ENCODE results near the gene IGFBP4. TPM values are rescaled to one million over a fixed set of nuclear protein-coding genes. Genes with fewer than 3 reads are reported as not detected.

IGFBP4 gene
- 10 to 100 TPM; 10.7 to 11.6 TPM for total RNA-seq

GRCh38 chr17:40443196-40443987 lies at the start of gene IGFBP4:
Gene IGFBP4, plus strand, starts transcription at chr17:40443450. Its CDS starts 286 bp downstream, at chr17:40443736.
- peaks cover 5% of the 10 kb centered on the region for H3K27me3 Mint-ChIP-seq
- no peaks in the 10 kb centered on the region for H3K36me3 Mint-ChIP-seq (ENCODE audit: low read depth)
- ChIA-PET POLR2A (interaction anchor here (0.7 to 1.9 kb wide), 13 partner anchors 12 to 127 kb away, joined by 3 to 9 read pairs (median 3); partner anchors contain the start of gene TOP2A), CTCF (interaction anchor here (0.8 to 8.6 kb wide), 14 partner anchors 9 to 119 kb away, joined by 3 to 97 read pairs (median 6); partner anchors contain the start of gene TOP2A)
- peak within 1 kb of the TSS; percentile 83 for H3K27ac Mint-ChIP-seq
- peaks cover 27% of the 10 kb centered on the region for H3K4me1 Mint-ChIP-seq (ENCODE audit: low read depth)
- DNase-seq (peak; percentile 76), ATAC-seq (peak; percentile 77)
- H3K4me3 Mint-ChIP-seq = peak within 1 kb of the TSS; percentile 62
- H3K9me3 Mint-ChIP-seq = no peaks in the 10 kb centered on the region
- intact Hi-C loops (cut with micrococcal nuclease) = loop anchor here (5.0 kb wide), 1 partner anchor 89 kb away; no protein-coding TSS in a partner anchor
- TF ChIP-seq, protein P1, sequence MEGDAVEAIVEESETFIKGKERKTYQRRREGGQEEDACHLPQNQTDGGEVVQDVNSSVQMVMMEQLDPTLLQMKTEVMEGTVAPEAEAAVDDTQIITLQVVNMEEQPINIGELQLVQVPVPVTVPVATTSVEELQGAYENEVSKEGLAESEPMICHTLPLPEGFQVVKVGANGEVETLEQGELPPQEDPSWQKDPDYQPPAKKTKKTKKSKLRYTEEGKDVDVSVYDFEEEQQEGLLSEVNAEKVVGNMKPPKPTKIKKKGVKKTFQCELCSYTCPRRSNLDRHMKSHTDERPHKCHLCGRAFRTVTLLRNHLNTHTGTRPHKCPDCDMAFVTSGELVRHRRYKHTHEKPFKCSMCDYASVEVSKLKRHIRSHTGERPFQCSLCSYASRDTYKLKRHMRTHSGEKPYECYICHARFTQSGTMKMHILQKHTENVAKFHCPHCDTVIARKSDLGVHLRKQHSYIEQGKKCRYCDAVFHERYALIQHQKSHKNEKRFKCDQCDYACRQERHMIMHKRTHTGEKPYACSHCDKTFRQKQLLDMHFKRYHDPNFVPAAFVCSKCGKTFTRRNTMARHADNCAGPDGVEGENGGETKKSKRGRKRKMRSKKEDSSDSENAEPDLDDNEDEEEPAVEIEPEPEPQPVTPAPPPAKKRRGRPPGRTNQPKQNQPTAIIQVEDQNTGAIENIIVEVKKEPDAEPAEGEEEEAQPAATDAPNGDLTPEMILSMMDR (IDR thresholded peaks at IDR 0.05) = peak; percentile 70

DNA sequence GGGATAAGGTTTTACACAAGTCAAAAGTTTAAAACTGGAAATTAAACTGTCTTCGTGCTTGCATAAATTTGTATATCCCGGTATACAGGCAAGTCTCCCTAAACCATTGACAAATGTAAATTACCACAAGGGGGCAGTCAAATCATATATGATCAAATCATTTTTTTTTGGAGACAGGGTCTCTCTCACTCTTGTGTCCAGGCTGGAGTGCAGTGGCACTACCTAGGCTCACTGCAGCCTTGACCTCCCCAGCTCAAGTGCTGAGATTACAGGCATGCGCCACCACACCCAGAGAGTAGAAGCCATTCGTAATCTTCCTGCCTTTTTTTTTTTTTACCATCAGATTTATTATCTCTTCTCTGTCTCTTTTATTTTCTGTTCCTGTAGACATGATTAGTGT lies 44.1 kb upstream of the IGFBP4 start:
- peaks cover 72% of the 10 kb centered on the region for H3K36me3 Mint-ChIP-seq (ENCODE audit: low read depth)
- DNase-seq (no peak), ATAC-seq (peak; percentile 49)
- no peak overlapping the region for H3K27ac Mint-ChIP-seq
- TF ChIP-seq, protein P1 (IDR thresholded peaks at IDR 0.05) = peak; percentile 67
- no peaks in the 10 kb centered on the region for H3K9me3 Mint-ChIP-seq
- ChIA-PET CTCF (interaction anchor here (0.6 to 7.2 kb wide), 13 partner anchors 10 to 417 kb away, joined by 3 to 72 read pairs (median 4); partner anchors contain the start of gene TOP2A), POLR2A (interaction anchor here (0.6 to 0.9 kb wide), 5 partner anchors 20 to 133 kb away, joined by 3 read pairs; no protein-coding TSS in a partner anchor)
- intact Hi-C loops (cut with micrococcal nuclease) = no loop called here
- no peak overlapping the region for H3K4me3 Mint-ChIP-seq
- H3K4me1 Mint-ChIP-seq (ENCODE audit: low read depth) = peaks cover 6% of the 10 kb centered on the region
- H3K27me3 Mint-ChIP-seq = no peaks in the 10 kb centered on the region

DNA sequence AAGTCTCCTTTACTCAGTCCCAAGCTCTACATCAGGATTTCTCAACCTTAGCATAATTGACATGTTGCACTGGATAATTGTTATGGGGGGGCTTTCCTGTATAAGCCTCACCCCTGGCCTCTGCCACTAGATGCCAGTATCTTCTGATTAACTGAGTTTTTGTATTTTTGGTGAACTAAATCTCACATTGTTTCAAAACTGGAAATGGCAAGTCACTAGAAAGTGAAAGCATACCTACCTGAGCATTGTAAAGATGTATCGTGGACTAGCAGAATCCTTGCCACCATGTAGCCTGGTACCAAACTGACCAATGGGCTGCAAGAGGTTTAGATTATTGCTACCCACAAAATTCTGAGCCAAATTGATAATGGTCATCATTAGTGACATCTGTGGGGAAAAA lies 40.6 kb upstream of the IGFBP4 start:
- intact Hi-C loops (cut with micrococcal nuclease) = no loop called here
- ChIA-PET CTCF (interaction anchor here (0.9 to 7.2 kb wide), 5 partner anchors 10 to 131 kb away, joined by 3 to 72 read pairs (median 6); partner anchors contain the start of gene TOP2A), POLR2A (interaction anchor here (0.9 to 1.7 kb wide), 3 partner anchors 12 to 43 kb away, joined by 3 to 6 read pairs (median 3); partner anchors contain the start of gene TOP2A)
- ATAC-seq (peak; percentile 27), DNase-seq (no peak)
- no peaks in the 10 kb centered on the region for H3K27me3 Mint-ChIP-seq
- H3K4me1 Mint-ChIP-seq (ENCODE audit: low read depth) = peaks cover 8% of the 10 kb centered on the region
- no peaks in the 10 kb centered on the region for H3K9me3 Mint-ChIP-seq
- peaks cover 78% of the 10 kb centered on the region for H3K36me3 Mint-ChIP-seq (ENCODE audit: low read depth)
- TF ChIP-seq, protein P1 (IDR thresholded peaks at IDR 0.05) = no peak
- no peak overlapping the region for H3K27ac Mint-ChIP-seq
- H3K4me3 Mint-ChIP-seq = no peak overlapping the region

DNA sequence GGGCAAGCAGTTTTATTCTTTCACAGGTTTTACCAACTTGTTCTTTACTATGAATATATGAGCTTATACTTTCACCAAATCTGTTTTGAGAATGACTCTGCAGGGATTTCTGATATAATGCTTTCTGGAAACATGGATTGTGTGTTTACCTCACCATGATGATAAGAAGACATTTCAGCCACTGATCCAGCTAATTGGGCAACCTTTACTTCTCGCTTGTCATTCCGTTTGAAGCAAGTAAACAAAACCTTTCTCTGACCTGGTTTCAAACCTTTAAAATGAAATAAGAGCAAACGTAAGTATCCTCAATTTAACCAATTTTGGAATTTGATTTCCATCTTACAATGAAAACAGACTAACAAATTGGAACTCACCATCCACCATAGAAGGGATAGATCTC lies 39.2 kb upstream of the IGFBP4 start:
- intact Hi-C loops (cut with micrococcal nuclease) = no loop called here
- POLR2A ChIA-PET = no interaction called here
- Mint-ChIP-seq H3K4me1 (ENCODE audit: low read depth) (peaks cover 8% of the 10 kb centered on the region), H3K4me3 (no peak overlapping the region), H3K36me3 (ENCODE audit: low read depth) (peaks cover 69% of the 10 kb centered on the region), H3K9me3 (no peaks in the 10 kb centered on the region), H3K27me3 (no peaks in the 10 kb centered on the region), H3K27ac (no peak overlapping the region)
- ATAC-seq (no peak), DNase-seq (no peak)
- TF ChIP-seq, protein P1 (IDR thresholded peaks at IDR 0.05) = no peak
- CTCF ChIA-PET = interaction anchor here (1.7 to 1.8 kb wide), 2 partner anchors 46 to 130 kb away, joined by 6 to 11 read pairs; no protein-coding TSS in a partner anchor

Measured in activated CD8-positive, alpha-beta T cell treated with anti-CD3 and anti-CD28 coated beads for 36 hours (primary cell).